ENCODE data around the gene CCND3.

The CCND3 gene

GRCh38 chr6:41972826-41973225 lies 31.2 kb upstream of the CCND3 start:
- no peak for DNase-seq (ENCODE audit: extremely low spot score)
- CTCF ChIA-PET = no interaction called here
- POLR2A ChIA-PET = interaction anchor here (0.9 kb wide), 1 partner anchor 9 kb away, joined by 4 read pairs; no protein-coding TSS in a partner anchor
- TF ChIP-seq BHLHE40 (IDR thresholded peaks at IDR 0.05; ENCODE audit: borderline replicate concordance) (no peak), FOXA1 (IDR thresholded peaks at IDR 0.05) (no peak), L3MBTL2 (conservative IDR thresholded peaks at IDR 0.05) (no peak), HDGF (IDR thresholded peaks at IDR 0.05; ENCODE audit: borderline replicate concordance) (no peak), SUZ12 (IDR thresholded peaks at IDR 0.05) (no peak), TARDBP (IDR thresholded peaks at IDR 0.05) (no peak), CTBP1 (IDR thresholded peaks at IDR 0.05; ENCODE audit: borderline replicate concordance) (no peak), LEF1 (IDR thresholded peaks at IDR 0.05; ENCODE audit: borderline replicate concordance) (no peak), PKNOX1 (IDR thresholded peaks at IDR 0.05) (no peak), SP1 (IDR thresholded peaks at IDR 0.05) (no peak)

- no peak for DNase-seq (ENCODE audit: extremely low spot score)
- TF ChIP-seq BHLHE40 (IDR thresholded peaks at IDR 0.05; ENCODE audit: borderline replicate concordance) (no peak), SP1 (IDR thresholded peaks at IDR 0.05) (no peak), HDGF (IDR thresholded peaks at IDR 0.05; ENCODE audit: borderline replicate concordance) (no peak), L3MBTL2 (conservative IDR thresholded peaks at IDR 0.05) (no peak), FOXK2 (IDR thresholded peaks at IDR 0.05) (no peak), ARNT (IDR thresholded peaks at IDR 0.05) (no peak), SUZ12 (IDR thresholded peaks at IDR 0.05) (no peak), TARDBP (IDR thresholded peaks at IDR 0.05) (no peak), LEF1 (IDR thresholded peaks at IDR 0.05; ENCODE audit: borderline replicate concordance) (no peak)
- POLR2A ChIA-PET = no interaction called here
- CTCF ChIA-PET = no interaction called here
Measured at GRCh38 chr6:41970436-41970846, 28.8 kb upstream of the CCND3 start.

GRCh38 chr6:41967312-41968287 lies 26.0 kb upstream of the CCND3 start:
- ChIA-PET CTCF (interaction anchor here (0.6 to 1.0 kb wide), 2 partner anchors 10 to 26 kb away, joined by 3 to 4 read pairs; no protein-coding TSS in a partner anchor), POLR2A (interaction anchor here (1.0 kb wide), 1 partner anchor 9 kb away, joined by 3 read pairs; no protein-coding TSS in a partner anchor)
- no peak for DNase-seq (ENCODE audit: extremely low spot score)
- TF ChIP-seq ELF4 (IDR thresholded peaks at IDR 0.05) (no peak), PKNOX1 (IDR thresholded peaks at IDR 0.05) (no peak), ARNT (IDR thresholded peaks at IDR 0.05) (no peak)

GRCh38 chr6:41966961-41967311 lies 25.3 kb upstream of the CCND3 start:
- no peak for DNase-seq (ENCODE audit: extremely low spot score)
- TF ChIP-seq L3MBTL2 (conservative IDR thresholded peaks at IDR 0.05) (no peak), NFRKB (IDR thresholded peaks at IDR 0.05) (no peak), CTBP1 (IDR thresholded peaks at IDR 0.05; ENCODE audit: borderline replicate concordance) (no peak), BHLHE40 (IDR thresholded peaks at IDR 0.05; ENCODE audit: borderline replicate concordance) (no peak), ELF4 (IDR thresholded peaks at IDR 0.05) (no peak), PKNOX1 (IDR thresholded peaks at IDR 0.05) (no peak), SUZ12 (IDR thresholded peaks at IDR 0.05) (no peak), FOXM1 (IDR thresholded peaks at IDR 0.05; ENCODE audit: borderline replicate concordance) (no peak), HDGF (IDR thresholded peaks at IDR 0.05; ENCODE audit: borderline replicate concordance) (no peak), TARDBP (IDR thresholded peaks at IDR 0.05) (no peak)
- POLR2A ChIA-PET = interaction anchor here (1.0 kb wide), 1 partner anchor 10 kb away, joined by 3 read pairs; no protein-coding TSS in a partner anchor
- CTCF ChIA-PET = interaction anchor here (1.0 kb wide), 1 partner anchor 11 kb away, joined by 3 read pairs; no protein-coding TSS in a partner anchor

- no peak for TF ChIP-seq ZNF384 (IDR thresholded peaks at IDR 0.05)
- no peak for TF ChIP-seq TARDBP (IDR thresholded peaks at IDR 0.05)
- TF ChIP-seq FOXM1 (IDR thresholded peaks at IDR 0.05; ENCODE audit: borderline replicate concordance) = no peak
- no peak for TF ChIP-seq NFRKB (IDR thresholded peaks at IDR 0.05)
- ChIA-PET POLR2A (interaction anchor here (1.0 kb wide), 1 partner anchor 11 kb away, joined by 3 read pairs; no protein-coding TSS in a partner anchor), CTCF (no interaction called here)
- DNase-seq (ENCODE audit: extremely low spot score) = no peak
Measured at GRCh38 chr6:41966214-41966920, 24.8 kb upstream of the CCND3 start.

- POLR2A ChIA-PET = no interaction called here
Measured at GRCh38 chr6:41965429-41966213, 24.0 kb upstream of the CCND3 start.

More at GRCh38 chr6:41965429-41966213, 24.0 kb upstream of the CCND3 start:
- DNase-seq (ENCODE audit: extremely low spot score) = no peak
- CTCF ChIA-PET = no interaction called here
- TF ChIP-seq HDGF (IDR thresholded peaks at IDR 0.05; ENCODE audit: borderline replicate concordance) (no peak), CTBP1 (IDR thresholded peaks at IDR 0.05; ENCODE audit: borderline replicate concordance) (no peak), FOXM1 (IDR thresholded peaks at IDR 0.05; ENCODE audit: borderline replicate concordance) (no peak), LEF1 (IDR thresholded peaks at IDR 0.05; ENCODE audit: borderline replicate concordance) (no peak), SP1 (IDR thresholded peaks at IDR 0.05) (no peak), TARDBP (IDR thresholded peaks at IDR 0.05) (no peak), PKNOX1 (IDR thresholded peaks at IDR 0.05) (no peak), SUZ12 (IDR thresholded peaks at IDR 0.05) (no peak), ARNT (IDR thresholded peaks at IDR 0.05) (no peak), FOXA1 (IDR thresholded peaks at IDR 0.05) (no peak), L3MBTL2 (conservative IDR thresholded peaks at IDR 0.05) (no peak), ZNF384 (IDR thresholded peaks at IDR 0.05) (no peak), FOXK2 (IDR thresholded peaks at IDR 0.05) (no peak), ELF4 (IDR thresholded peaks at IDR 0.05) (no peak), BHLHE40 (IDR thresholded peaks at IDR 0.05; ENCODE audit: borderline replicate concordance) (no peak)
